ENCODE measurements around the gene IST1.
"Not testable (repeated sequence)": the region's sequence is repeated elsewhere in the genome, so short reads cannot be mapped to it uniquely, and the experiment has no call there.

IST1 gene

GRCh38 chr16:71894921-71895678, at the start of gene IST1:
TSS of gene IST1 (plus strand) at chr16:71895531. CDS start at chr16:71915641, 20,110 bp downstream.
- DNase-seq = peak; percentile 90

GRCh38 chr16:71845639-71846430, 49.5 kb upstream of the IST1 start, which contains the start of gene ATXN1L:
TSS of gene ATXN1L (plus strand) at chr16:71845976. CDS start at chr16:71849741, 3,765 bp downstream.
- DNase-seq = peak; percentile 62

GRCh38 chr16:71846431-71846830, 48.9 kb upstream of the IST1 start:
- DNase-seq = no peak

GRCh38 chr16:71847096-71847495, 48.2 kb upstream of the IST1 start:
- no peak for DNase-seq

- DNase-seq = no peak
These were observed 46.7 kb upstream of the IST1 start for GRCh38 chr16:71848622-71849021.

GRCh38 chr16:71851746-71852145, 43.6 kb upstream of the IST1 start:
- no peak for DNase-seq

- no peak for DNase-seq
These were observed 43.2 kb upstream of the IST1 start for GRCh38 chr16:71852158-71852557.

GRCh38 chr16:71852561-71852960, 42.8 kb upstream of the IST1 start:
- DNase-seq = no peak

- no peak for DNase-seq
These were observed 41.9 kb upstream of the IST1 start for GRCh38 chr16:71853413-71853812.

- DNase-seq = no peak
These were observed 40.9 kb upstream of the IST1 start for GRCh38 chr16:71854369-71854948.

- DNase-seq = no peak
These were observed 39.2 kb upstream of the IST1 start for GRCh38 chr16:71855937-71856662.

GRCh38 chr16:71859762-71860521, 35.4 kb upstream of the IST1 start:
- no peak for DNase-seq

- no peak for DNase-seq
These were observed 31.3 kb upstream of the IST1 start for GRCh38 chr16:71863995-71864394.

- DNase-seq = no peak
These were observed 30.0 kb upstream of the IST1 start for GRCh38 chr16:71865173-71865863.

GRCh38 chr16:71867175-71867574, 28.2 kb upstream of the IST1 start:
- DNase-seq = not testable (repeated sequence)

- DNase-seq = peak; percentile 23
These were observed 27.4 kb upstream of the IST1 start for GRCh38 chr16:71867939-71868338.

- DNase-seq = no peak
These were observed 26.2 kb upstream of the IST1 start for GRCh38 chr16:71869089-71869488.

GRCh38 chr16:71870818-71871217, 24.5 kb upstream of the IST1 start:
- no peak for DNase-seq

- no peak for DNase-seq
These were observed 22.1 kb upstream of the IST1 start for GRCh38 chr16:71873199-71873598.

GRCh38 chr16:71878911-71879310, 16.4 kb upstream of the IST1 start:
- DNase-seq = no peak

- DNase-seq = no peak
These were observed 15.2 kb upstream of the IST1 start for GRCh38 chr16:71880176-71880575.
